ENCODE results near the gene RPS27. TPM values are rescaled to one million over a fixed set of nuclear protein-coding genes. Genes with fewer than 3 reads are reported as not detected.

The RPS27 gene
- total RNA-seq, 1 experiment from 2014 or later, result 1,095 TPM

GRCh38 chr1:153985941-153986761 is 4.4 kb upstream of the RPS27 start, which contains the start of gene RAB13:
RAB13 (minus strand) TSS chr1:153986339; CDS start chr1:153986236, 103 bp downstream.
- Histone ChIP-seq H3K27ac (ENCODE audit: low read length) (peak within 1 kb of the TSS; percentile 91), H3K9me3 (ENCODE audit: control insufficient read depth, insufficient read depth, low read depth, low read length) (no peaks in the 10 kb centered on the region), H3K4me1 (ENCODE audit: control insufficient read depth, insufficient read depth, low read length) (peaks cover 8% of the 10 kb centered on the region), H3K36me3 (ENCODE audit: control insufficient read depth, insufficient read depth, low read length) (peaks cover 2% of the 10 kb centered on the region; the same call in 1 of the 2 replicates), H3K27me3 (ENCODE audit: control insufficient read depth, insufficient read depth, low read length) (no peaks in the 10 kb centered on the region), H3K4me3 (ENCODE audit: low read depth in 2 of 2, low read length in 2 of 2) (peak within 1 kb of the TSS; percentile 60 to 76)
- ChIA-PET CTCF (interaction anchor here (1.0 to 1.2 kb wide), 4 partner anchors 38 to 477 kb away, joined by 3 to 5 read pairs (median 4); no protein-coding TSS in a partner anchor), POLR2A (interaction anchor here (0.6 to 0.9 kb wide), 4 partner anchors 24 to 434 kb away, joined by 3 to 7 read pairs (median 4); no protein-coding TSS in a partner anchor)
- ATAC-seq, result peak; percentile 90
- intact Hi-C loops (cut with micrococcal nuclease; ENCODE audit: unreplicated experiment) (loop anchor here (2.0 to 5.0 kb wide), 2 partner anchors 189 to 309 kb away; partner anchors contain the start of gene NPR1), in situ Hi-C loops (cut with HindIII; ENCODE audit: low pct_unique_long_range_greater_than_20kb, low sequenced_read_pairs) (no loop called here)
- no peak for DNase-seq (ENCODE audit: low read depth, low spot score)
- TF ChIP-seq CTCF (IDR thresholded peaks at IDR 0.05) (no peak), REST (IDR thresholded peaks at IDR 0.05; ENCODE audit: insufficient read depth in 1 of 2, low read depth in 2 of 2, low read length in 1 of 2) (no peak), TCF7L2 (IDR thresholded peaks at IDR 0.05; ENCODE audit: low read depth, low read length) (no peak), POLR2AphosphoS5 (IDR thresholded peaks at IDR 0.05; ENCODE audit: low read depth, low read length) (no peak), SIN3A (IDR thresholded peaks at IDR 0.05; ENCODE audit: borderline replicate concordance, insufficient read depth, low read depth, low read length) (no peak)
- no TSS peak for BruUV-seq (replicated peaks)

GRCh38 chr1:153987621-153988020 is 2.9 kb upstream of the RPS27 start:
- H3K9me3 ChIP-seq (ENCODE audit: control insufficient read depth, insufficient read depth, low read depth, low read length), result no peaks in the 10 kb centered on the region
- in situ Hi-C loops (cut with HindIII; ENCODE audit: low pct_unique_long_range_greater_than_20kb, low sequenced_read_pairs), result no loop called here
- ChIA-PET CTCF (interaction anchor here (0.7 to 1.2 kb wide), 5 partner anchors 10 to 191 kb away, joined by 3 to 6 read pairs (median 4); partner anchors contain the start of gene JTB), POLR2A (interaction anchor here (0.6 to 0.7 kb wide), 4 partner anchors 55 to 191 kb away, joined by 3 to 7 read pairs (median 5); no protein-coding TSS in a partner anchor)
- TF ChIP-seq SIN3A (IDR thresholded peaks at IDR 0.05; ENCODE audit: borderline replicate concordance, insufficient read depth, low read depth, low read length) (no peak), POLR2AphosphoS5 (IDR thresholded peaks at IDR 0.05; ENCODE audit: low read depth, low read length) (no peak), REST (IDR thresholded peaks at IDR 0.05; ENCODE audit: insufficient read depth in 1 of 2, low read depth in 2 of 2, low read length in 1 of 2) (no peak), TCF7L2 (IDR thresholded peaks at IDR 0.05; ENCODE audit: low read depth, low read length) (no peak), CTCF (IDR thresholded peaks at IDR 0.05) (no peak)
- H3K4me3 ChIP-seq (ENCODE audit: low read depth in 2 of 2, low read length in 2 of 2), result no peak overlapping the region
- DNase-seq (ENCODE audit: low read depth, low spot score), result no peak
- H3K27me3 ChIP-seq (ENCODE audit: control insufficient read depth, insufficient read depth, low read length), result no peaks in the 10 kb centered on the region
- ATAC-seq, result no peak
- BruUV-seq (replicated peaks), result no TSS peak
- H3K36me3 ChIP-seq (ENCODE audit: control insufficient read depth, insufficient read depth, low read length), result peaks cover 14% of the 10 kb centered on the region
- H3K27ac ChIP-seq (ENCODE audit: low read length), result no peak overlapping the region
- peaks cover 18% of the 10 kb centered on the region for H3K4me1 ChIP-seq (ENCODE audit: control insufficient read depth, insufficient read depth, low read length)
- intact Hi-C loops (cut with micrococcal nuclease; ENCODE audit: unreplicated experiment), result loop anchor here (2.0 to 5.0 kb wide), 2 partner anchors 191 to 310 kb away; partner anchors contain the start of gene NPR1
